ENCODE data around the gene MRPS35.
"Not testable (repeated sequence)": the region's sequence is repeated elsewhere in the genome, so short reads cannot be mapped to it uniquely, and the experiment has no call there.

MRPS35 gene

DNA sequence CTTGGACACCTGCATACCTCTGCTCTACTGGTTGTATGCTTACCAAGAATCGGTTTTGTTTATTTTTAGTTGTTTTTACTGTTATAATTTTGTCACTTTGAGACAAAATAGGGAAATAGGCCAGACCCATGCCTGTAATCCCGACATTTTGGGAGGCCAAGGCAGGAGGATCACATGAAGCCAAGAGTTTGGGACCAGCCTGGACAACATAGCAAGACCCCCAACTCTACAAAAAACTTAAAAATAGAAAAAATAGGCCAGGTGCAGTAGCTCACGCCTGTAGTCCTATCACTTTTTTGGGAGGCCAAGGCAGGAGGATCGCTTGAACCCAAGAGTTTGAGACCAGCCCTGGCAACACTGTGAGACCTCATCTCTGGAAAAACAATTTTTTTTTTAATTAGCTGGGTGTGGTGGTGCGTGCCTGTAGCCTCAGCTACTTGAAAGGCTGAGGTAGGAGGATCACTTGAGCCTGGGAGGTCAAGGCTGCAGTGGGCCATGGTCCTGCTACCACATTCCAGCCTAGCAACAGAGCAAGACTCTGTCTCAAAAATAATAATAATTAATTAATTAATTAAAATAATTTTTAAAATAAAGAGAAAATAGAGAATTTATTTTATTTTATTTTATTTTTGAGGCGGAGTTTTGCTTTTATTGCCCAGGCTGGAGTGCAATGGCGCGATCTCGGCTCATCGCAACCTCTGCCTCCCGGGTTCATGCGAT lies 1.3 kb upstream of the MRPS35 start:
- DNase-seq: no peak

DNA sequence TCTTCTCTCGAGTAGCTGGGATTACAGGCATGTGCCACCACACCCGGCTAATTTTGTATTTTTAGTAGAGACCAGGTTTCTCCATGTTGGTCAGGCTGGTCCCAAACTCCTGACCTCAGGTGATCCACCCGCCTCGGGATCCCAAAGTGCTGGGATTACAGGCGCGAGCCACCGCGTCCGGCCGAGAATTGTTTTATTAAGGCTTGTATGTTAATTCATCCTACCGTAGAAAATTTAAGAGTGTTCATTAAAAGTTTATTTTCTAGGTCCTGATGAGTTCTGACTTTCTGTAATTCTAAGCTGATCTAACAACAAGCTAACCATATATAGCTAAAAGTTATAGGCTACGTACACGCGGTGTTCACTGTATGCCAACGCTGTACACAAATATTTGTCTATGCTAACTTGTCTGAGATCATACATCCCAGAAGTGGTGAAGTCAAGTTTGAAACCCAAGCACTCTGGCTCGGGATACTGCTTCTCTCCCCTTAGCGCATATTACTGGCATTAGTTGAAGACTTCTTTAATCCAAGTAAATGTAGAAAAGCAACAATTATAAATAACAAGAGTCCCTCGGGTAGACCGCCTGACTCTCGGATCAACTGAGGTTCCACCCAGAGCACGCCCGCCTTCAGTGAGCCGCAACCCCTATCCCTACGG lies 570 bp upstream of the MRPS35 start:
- DNase-seq: peak in 1 of 2 experiments; percentile 53

DNA sequence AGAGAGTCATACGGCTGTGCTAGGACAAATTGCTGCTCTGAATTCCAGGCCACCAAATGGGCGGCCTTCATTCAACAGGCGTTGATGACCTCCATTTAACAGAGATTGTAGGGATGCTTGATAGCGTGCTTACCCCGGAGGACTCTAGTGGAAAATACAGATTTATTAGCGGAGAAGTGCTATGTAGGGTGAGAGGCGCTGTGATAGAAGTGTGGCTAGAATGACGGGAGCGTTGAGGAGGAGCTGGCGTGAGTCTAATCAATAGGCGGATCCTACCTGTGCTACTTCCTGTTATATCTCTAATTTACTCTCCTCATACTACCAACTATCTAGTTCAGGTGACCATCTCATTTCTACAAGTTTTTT lies 668 bp downstream of the MRPS35 start:
- peak in 1 of 2 experiments; percentile 49 for DNase-seq

DNA sequence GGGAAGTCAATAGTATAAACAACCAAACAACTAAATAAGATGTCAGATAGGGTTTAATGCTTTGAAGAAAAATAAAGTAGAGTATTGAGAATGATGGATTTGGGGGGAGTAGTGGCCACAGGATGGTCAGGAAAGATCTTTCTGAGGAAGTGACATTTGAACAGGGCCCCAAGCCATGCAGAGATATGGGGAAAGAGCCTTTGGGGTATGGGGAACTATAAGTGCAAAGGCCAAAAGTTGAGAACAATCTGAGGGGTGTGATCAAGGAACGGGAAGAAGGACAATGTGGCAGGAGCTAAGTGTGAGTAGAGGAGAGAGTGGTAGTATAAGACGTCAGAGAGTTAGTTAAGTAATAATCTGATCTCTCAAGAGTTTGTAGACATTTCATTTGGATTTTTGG lies 1.3 kb downstream of the MRPS35 start:
- DNase-seq: no peak

DNA sequence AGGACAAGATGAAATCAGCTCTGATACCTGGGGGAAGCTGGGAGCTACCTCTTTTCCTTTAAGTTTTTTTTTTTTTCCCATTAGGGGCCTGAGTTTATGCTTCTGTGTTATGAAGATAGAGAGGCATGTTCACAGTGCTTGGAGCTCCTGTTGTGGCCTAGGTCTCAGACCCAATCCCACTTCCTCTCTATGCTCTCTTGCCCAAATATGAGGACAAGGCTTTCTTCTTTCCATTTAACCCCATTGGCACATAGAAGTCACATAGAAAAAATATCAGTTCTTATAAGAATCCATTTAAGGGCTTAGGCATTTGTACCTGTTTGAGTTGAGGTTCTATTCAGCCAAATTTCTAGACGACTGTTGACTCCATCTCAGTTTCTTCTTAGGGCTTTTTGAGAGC lies 12.6 kb downstream of the MRPS35 start:
- no peak for DNase-seq

DNA sequence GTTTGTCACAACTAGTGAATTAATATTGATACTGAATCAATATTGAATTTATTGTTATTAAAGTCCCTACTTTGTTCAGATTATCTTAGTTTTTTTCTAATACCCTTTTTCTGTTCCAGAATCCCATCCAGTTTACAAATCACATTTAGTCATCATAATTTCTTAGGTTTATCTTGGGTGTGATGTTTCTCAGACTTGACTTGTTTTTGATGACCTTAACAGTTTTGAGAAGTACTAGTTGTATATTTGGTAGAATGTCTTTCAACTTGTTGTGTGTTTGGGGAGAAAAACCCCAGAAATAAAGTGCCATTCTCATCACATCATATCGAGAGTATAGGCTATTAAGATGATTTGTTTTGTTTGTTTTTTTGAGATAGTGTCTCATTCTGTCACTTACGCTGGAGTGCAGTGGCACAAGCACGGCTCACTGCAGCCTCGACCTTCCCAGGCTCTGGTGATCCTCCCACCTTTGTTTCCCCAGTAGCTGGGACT lies 19.5 kb downstream of the MRPS35 start:
- DNase-seq: no peak

DNA sequence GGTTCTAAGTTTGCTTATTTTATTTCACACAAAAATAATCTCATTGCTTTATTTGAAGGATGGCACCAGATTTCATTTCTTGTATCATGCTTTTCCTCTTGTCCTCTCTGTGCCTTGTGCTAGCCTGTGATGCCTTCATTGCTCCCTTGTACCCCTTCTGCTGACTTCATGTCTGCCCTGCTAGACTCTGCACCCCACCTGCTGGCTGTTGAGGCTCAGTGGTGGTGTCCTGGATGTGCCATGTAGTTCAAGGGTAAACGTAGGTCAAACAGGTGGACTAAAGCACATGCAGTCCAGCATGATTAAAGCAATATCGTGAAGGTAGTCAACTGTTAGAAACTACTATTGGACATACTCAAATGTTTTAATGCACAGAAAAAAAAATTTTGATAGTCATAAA lies 21.6 kb downstream of the MRPS35 start:
- DNase-seq: no peak

DNA sequence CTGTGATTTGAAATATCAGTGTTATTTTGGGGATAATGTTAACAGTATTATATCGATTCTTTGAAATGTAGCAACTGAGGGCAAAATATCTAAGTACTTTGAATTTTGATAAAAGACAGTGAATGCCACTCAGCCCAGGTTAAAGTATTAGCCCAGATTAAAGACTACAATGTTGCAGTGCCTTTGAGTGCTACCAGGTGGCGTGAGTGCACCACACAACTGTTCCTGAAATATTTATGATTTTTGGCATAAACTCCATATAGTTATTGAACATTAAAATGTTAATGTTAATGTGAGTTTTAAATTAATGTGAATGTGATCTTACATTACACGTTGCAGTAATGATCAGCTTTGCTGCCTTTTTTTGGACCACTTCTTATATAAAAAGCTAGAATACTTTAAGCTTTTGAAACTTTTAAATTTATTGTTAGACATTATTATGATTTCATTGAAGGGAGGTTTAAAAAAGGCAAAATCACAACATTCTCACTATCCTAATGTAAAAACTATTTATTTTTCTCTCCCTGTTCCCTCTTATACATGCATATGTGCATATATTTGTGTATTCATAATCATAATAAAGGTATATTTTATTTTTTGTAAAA lies 22.5 kb downstream of the MRPS35 start:
- DNase-seq: peak; percentile 18 to 34

DNA sequence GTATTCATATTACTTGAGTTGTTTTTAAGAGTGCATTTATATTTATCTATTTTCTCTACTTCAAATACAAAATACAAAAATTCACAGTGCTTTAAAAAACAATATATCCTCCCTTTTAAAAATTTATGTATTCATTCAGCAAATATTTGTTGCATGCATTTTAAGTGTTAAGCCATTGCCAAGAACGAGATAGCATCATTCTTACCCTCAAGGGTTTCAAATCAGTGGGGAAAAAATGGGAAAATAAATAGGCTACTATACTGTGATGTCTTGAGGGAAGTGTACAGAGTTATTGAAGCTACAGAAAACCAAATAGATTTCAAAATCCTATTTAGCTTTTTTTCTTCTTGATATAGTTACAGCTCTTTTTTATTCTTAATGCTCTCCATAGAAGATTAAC lies 23.2 kb downstream of the MRPS35 start:
- no peak for DNase-seq

DNA sequence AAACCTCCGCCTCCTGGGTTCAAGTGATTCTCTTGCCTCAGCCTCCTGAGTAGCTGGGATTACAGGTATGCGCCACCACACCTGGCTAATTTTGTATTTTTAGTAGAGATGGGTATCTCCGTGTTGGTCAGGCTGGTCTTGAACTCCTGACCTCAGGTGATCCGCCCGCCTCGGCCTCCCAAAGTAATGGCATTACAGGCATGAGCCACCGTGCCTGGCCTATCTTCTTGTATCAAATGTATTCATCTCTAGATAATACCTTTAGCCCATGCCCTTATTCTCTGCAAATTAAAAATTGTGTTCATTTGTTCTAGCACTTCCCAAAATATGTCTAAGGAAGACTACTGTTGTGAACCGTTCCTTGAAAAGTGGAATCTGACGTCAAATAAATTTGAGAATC lies 23.7 kb downstream of the MRPS35 start:
- DNase-seq: not testable (repeated sequence)

DNA sequence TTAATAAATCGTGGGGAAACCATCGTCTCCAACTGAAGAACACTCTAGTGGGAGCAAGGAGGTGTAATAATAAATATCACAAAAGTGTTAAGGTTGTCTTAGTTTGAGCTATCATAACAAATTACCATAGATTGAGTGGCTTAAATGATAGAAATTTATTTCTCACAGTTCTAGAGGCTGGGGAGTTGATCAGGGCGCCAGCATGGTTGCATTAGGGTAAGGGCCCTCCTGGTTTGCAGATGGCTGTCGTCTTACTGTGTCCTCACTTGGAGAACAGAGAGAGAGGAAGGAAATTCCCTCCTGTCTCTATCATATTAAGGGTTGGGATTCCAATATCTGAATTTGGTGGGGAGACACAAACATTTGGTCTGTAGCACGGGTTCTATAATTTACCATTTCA lies 33.0 kb downstream of the MRPS35 start:
- no peak for DNase-seq

DNA sequence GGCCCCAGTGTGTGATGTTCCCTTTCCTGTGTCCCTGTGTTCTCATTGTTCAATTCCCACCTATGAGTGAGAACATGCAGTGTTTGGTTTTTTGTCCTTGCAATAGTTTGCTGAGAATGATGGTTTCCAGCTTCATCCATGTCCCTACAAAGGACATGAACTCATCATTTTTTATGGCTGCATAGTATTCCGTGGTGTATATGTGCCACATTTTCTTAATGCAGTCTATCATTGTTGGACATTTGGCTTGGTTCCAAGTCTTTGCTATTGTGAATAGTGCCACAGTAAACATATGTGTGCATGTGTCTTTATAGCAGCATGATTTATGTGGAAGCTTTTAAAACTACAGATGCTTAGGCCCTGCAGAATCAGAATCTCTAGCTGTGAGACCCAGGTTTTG lies 35.1 kb downstream of the MRPS35 start:
- DNase-seq: not testable (repeated sequence)

DNA sequence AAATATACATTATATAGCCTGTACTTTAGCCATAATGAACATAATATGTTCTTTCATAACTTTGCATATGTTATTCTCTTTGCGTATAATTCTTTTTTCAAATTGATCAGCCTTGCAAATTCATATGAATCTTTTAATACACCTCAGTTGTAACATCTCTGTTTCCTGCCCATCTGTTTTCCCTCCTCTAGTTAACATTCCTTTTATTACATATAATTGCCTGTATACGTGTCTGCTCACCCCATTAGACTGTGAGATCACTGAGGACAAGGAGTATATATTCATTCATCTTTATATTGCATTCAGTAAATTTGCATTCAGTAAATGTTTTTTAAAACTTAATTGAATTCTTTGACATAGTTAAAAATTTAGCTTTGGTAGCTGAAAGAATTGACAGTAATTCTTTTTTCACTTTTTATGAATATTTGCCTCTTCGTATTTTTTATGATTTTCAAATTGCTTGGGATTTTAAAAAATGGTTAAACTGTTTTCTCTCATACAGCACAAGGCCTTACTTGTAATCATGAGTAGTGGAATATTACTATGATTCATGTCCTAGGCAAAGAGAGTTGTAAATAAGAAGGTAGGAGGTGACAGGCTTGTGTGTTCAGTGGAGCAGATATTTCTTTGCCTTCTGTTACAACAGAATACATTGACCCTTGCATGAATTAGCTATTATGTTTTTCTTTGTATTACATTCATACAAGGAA lies 36.6 kb downstream of the MRPS35 start:
- no peak for DNase-seq

DNA sequence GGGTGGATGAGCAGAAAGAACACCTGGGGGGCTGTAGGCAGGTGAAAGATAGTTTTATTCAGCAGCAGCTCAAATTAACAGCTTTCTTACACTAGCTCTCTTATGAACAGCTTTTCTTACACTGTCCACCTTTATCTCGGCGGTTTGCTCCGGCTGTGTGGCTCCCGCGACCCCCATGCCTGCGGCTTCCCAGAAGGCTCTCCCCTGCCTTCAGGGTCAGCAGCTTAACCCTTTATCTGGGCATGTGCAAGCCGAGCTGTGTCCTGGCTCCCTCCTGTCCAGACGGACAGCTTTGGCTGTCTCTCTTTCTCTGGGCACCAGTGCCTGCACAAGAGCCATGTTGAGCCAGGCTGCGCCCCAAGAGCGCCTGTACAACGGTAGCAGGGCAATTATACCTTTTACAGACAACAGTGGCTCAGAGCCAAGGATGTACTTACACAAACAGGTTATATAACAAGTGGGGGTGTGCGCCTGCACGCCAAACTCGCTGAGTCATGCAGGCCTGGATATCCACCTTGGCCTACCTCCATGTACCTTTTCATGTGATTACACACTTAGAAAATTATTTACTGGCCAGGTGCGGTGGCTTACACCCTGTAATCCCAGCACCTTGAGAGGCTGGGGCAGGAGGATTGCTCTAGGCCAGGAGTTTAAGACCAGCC lies 40.9 kb downstream of the MRPS35 start:
- peak; percentile 18 to 58 for DNase-seq

DNA sequence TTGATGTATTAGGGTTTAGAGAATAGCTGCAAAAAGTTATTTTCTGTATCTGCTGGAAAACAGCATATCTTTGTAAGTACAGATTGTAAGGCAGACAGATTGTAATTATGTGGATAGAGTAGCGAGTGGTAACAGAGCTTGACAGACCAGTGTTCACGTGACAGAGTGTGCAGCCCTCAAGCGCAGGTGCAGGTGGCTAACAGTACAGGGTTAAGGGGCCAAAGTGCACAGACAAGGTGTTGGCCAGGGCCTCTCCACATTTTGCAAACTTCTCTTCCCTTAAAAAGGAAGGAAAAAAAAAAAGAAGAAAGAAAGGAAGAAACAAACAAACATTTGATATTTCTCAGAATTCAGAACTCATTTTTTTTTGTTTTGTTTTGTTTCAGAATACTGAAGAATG lies 44.2 kb downstream of the MRPS35 start:
- no peak for DNase-seq

DNA sequence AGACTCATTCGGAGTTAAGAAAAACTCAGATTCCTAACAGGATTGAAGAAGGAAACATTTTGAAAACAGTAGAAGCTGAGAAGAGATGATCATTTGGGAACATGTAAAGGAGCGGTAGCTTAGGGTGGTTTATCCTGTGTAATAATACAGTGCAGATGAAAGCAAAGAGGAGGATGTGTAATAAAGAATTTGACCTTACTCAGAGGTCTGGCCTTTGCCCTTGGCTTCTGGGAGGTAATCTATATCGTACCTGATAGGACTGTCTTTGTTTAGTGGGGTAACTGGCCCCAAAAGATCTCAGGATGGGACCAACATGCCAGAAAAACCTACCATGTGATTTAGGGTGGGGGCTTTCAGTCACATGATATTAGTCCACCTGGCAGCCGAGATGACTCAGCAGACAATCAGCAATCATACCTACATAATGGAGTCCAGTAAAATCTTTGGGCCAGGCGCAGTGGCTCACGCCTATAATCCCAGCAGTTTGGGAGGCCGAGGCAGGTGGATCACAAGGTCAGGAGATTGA lies 46.1 kb downstream of the MRPS35 start:
- DNase-seq: no peak

DNA sequence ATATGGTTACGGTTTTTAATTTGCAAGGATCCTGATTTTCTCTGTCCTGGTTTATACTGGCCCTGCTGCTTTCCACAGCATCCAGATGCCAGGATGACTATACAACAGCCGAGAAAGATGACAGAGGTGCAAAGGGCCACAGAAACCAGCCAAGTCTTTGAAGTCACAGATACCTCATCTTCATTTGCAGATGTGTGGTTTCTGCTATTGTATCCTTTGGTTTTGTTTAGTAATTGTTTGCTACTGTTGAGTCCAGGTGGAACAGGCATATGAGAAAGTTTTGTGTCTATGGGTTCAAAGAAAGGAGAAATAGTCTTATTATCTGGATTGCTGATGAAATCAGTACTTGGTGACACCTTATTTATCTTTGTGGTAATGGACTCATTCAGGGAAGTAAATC lies 52.1 kb downstream of the MRPS35 start:
- DNase-seq: no peak

DNA sequence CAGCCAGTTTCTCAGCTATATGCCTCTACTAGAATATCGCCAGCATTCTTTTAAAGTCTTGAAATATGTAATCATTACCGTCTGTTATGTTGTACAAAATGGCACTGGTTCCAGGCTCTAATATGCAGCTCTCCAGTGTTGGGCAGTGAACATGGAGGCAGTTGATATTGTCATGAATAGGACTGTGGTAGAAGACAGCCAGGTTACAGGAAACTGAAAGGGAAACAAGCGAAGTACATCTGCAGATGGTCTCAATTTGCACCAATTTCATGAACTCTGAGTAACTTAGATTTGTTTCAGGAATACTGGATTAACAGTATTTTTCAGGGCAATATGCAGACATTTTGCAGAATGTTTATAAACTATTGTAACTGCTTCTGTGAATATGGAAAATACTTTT lies 56.0 kb downstream of the MRPS35 start:
- DNase-seq: no peak

DNA sequence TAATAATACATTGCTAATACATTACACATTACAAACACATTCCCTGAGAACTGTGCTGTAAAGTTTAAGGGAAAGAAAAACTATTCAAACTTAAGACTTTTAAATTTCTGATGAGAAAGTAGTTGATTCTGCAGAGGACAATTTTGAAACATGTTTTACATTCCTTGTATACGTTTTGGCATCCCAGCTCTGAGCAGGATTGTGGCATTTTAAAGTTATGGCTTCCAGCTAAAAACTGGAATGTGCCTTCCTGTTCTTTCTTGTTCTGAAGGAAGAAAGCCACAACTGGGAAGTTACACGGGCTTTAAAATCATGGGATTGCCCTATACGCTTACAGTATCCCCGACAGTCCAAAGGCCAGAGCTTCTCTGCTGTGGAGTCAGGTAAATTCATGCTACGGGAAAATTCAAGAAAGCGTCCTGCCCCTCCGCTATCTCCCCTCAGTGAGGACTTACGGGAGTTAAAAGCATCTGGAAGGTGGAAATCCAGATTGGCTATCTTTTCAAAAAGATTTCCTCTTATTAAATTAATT lies 58.6 kb downstream of the MRPS35 start:
- no peak for DNase-seq

DNA sequence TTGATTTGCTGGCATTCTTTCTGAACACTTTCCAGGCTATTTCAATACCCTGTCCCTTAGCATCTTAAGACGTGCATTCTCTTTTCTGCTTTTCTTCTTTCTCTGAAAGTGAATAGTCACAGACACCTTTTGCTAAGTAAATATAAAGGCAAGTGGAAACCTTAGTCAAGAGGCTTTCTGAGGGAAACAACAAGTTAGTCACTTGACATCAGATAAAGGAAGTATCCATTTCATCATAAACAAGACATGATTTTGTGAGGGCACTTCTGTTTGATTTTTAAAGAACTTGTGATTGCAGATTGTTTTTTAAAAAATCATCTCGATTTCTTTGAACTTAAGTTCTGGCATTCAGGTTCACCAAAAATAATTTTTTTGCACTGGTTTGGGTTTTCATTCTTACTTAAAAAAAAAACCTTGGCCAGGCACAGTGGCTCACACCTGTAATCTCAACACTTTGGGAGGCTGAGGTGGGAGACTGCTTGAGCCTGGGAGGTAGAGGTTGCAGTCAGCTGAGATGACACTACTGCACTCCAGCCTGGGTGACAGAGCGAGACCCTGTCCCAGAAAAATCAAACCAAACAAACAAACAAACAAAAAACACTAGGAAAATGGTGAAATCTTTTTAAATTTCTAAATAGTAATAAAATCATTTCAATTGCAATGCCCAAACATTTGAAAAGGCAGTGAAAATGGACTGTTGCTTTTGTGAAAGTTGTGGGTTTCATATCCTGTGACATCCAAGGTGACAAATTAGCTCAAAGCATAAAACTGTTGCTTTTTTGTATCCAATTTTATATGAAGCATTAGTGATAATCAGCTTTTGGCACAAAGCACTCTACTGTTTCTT lies 61.1 kb downstream of the MRPS35 start:
- DNase-seq: no peak

DNA sequence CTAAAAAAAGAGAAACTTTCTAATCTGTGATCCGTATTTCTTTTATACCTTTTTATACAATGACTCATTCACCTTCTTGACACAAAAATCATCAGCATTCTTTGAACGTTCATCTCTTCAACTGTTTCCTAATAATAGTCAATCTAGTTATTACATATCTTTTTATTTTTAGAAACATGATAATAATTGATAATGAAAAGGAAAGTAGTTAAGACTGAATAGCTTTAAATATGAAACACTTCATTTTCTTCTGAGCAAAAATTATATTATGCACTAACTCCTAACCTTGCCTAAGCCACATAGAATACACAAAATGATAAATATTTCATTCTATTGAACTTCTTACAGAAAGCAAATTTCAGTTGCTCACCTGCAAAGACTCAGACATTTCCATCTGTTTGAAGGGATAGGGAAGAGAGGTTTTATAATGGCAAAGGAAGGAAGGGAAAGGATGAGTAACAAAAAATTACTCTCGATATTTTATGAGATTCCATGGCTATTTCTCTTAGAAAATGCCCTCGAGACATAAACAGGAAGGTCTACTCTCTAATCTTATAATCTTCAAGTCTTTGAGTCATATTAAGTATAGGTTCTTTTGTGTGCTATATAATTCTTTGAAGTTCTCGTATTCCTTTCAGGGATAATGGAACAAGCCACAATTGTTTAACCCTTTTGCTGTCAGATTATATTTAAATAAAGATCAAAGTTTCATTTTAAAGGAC lies 61.9 kb downstream of the MRPS35 start:
- no peak for DNase-seq
